Measurements from ENCODE around the gene FBXW10. TPM values are rescaled to one million over a fixed set of nuclear protein-coding genes. Genes with fewer than 3 reads are reported as not detected.
"Not testable (repeated sequence)": the region's sequence is repeated elsewhere in the genome, so short reads cannot be mapped to it uniquely, and the experiment has no call there.

Gene FBXW10
- total and polyA plus RNA-seq, 2 of the 4 experiments (the other 2 are of a cell fraction) = not detected

DNA sequence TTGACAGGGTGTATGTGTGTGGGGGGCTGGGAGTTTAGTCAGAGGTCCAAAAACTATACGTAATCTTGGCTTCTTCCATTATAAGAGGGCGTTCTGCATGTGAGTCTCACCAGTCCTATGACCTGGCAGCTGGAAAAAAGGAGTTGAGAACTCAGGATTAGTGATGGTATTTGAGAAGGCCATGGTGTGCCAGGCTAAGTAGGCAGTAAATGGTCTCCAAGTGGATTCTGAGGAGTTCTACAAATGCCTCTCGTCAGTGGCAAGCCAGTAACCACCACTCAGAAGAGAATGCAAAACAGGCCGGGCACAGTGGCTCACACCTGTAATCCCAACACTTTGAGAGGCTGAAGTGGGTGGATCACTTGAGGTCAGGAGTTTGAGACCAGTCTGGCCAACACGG is 21.2 kb upstream of the FBXW10 start:
- not testable (repeated sequence) for BruUV-seq (replicated peaks)
- no CpG with 5 or more reads among the region's 5 CpGs for WGBS, 2 experiments (ENCODE audit: extremely low coverage in 2 of 2, insufficient read length in 1 of 2)

DNA sequence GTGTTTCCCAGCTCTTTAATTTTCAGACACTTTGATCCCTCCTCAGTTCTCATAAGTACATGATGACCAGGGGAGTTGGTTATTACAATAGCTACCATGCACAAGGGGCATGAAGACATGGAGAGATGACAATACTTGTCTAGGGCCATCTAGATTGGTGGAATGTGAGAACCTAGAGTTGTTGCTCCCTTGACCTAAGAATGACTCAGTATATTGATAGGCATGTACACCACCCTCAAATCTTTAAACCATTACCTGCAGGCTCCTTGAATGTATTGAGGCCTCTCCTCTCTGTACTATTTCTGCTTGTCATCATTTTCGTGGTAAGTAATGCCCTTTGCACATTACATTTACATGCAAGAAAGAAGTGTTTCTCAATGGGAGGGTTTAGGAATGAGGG is 20.3 kb upstream of the FBXW10 start:
- H4K8ac ChIP-seq (ENCODE audit: low read depth in 2 of 2, low read length in 2 of 2); H4K20me1 ChIP-seq (ENCODE audit: insufficient read depth, low read length); H3K23ac ChIP-seq (ENCODE audit: low read depth, low read length); H3K14ac ChIP-seq (replicated peaks; ENCODE audit: low read depth, low read length); H3K4me3 ChIP-seq (ENCODE audit: insufficient read depth, low read depth, low read length); H2BK120ac ChIP-seq (ENCODE audit: low read depth, low read length); H3K27ac ChIP-seq (ENCODE audit: insufficient read depth, low read length); H3K27me3 ChIP-seq (ENCODE audit: control insufficient read depth, insufficient read depth, low read length); dilution Hi-C loops (cut with HindIII; ENCODE audit: low sequenced_read_pairs, unreplicated experiment); H2BK15ac ChIP-seq (ENCODE audit: low read depth, low read length); H3K4me2 ChIP-seq (ENCODE audit: low read depth, low read length); DNase-seq; BruUV-seq (replicated peaks); H4K91ac ChIP-seq (ENCODE audit: insufficient read depth, low read depth, low read length); H3K9me3 ChIP-seq (ENCODE audit: control insufficient read depth, insufficient read depth, low read length); CTCF ChIA-PET; POLR2A ChIA-PET (ENCODE audit: unreplicated experiment); H3K9ac ChIP-seq (ENCODE audit: low read depth, low read length); H2AK9ac ChIP-seq (replicated peaks; ENCODE audit: low read depth, low read length, poor library complexity); H3K18ac ChIP-seq (ENCODE audit: low read depth, low read length); H3K56ac ChIP-seq (ENCODE audit: extremely low read depth, insufficient read depth, low read length); intact Hi-C loops (cut with micrococcal nuclease); H3K4ac ChIP-seq (ENCODE audit: low read depth, low read length); H2BK5ac ChIP-seq (ENCODE audit: low read depth, low read length, poor library complexity, severe bottlenecking); H3K79me1 ChIP-seq (ENCODE audit: low read depth in 1 of 2, low read length in 2 of 2); H3K9me1 ChIP-seq (ENCODE audit: insufficient read depth, low read length); H3K36me3 ChIP-seq (ENCODE audit: control insufficient read depth, insufficient read depth, low read length); H4K5ac ChIP-seq (ENCODE audit: low read depth, low read length); ATAC-seq (ENCODE audit: low read depth); H3K4me1 ChIP-seq (ENCODE audit: control insufficient read depth, insufficient read depth, low read length); H2BK20ac ChIP-seq (ENCODE audit: low read depth, low read length); in situ Hi-C loops (cut with MboI; ENCODE audit: low sequenced_read_pairs); H2AFZ ChIP-seq (replicated peaks; ENCODE audit: low read length, poor library complexity); H2AK5ac ChIP-seq (ENCODE audit: low read depth, low read length): not testable (repeated sequence)
- no CpG with 5 or more reads among the region's 1 CpG for WGBS, 2 experiments (ENCODE audit: extremely low coverage in 2 of 2, insufficient read length in 1 of 2)

More for the DNA sequence above, 21.2 kb upstream of the FBXW10 start:
- POLR2A ChIA-PET (ENCODE audit: unreplicated experiment); H2AK5ac ChIP-seq (ENCODE audit: low read depth, low read length); H3K79me1 ChIP-seq (ENCODE audit: low read depth in 1 of 2, low read length in 2 of 2); in situ Hi-C loops (cut with MboI; ENCODE audit: low sequenced_read_pairs); H4K20me1 ChIP-seq (ENCODE audit: insufficient read depth, low read length); intact Hi-C loops (cut with micrococcal nuclease); H4K8ac ChIP-seq (ENCODE audit: low read depth in 2 of 2, low read length in 2 of 2); H4K91ac ChIP-seq (ENCODE audit: insufficient read depth, low read depth, low read length); H2BK120ac ChIP-seq (ENCODE audit: low read depth, low read length); H3K56ac ChIP-seq (ENCODE audit: extremely low read depth, insufficient read depth, low read length); H3K4ac ChIP-seq (ENCODE audit: low read depth, low read length); dilution Hi-C loops (cut with HindIII; ENCODE audit: low sequenced_read_pairs, unreplicated experiment); H3K4me2 ChIP-seq (ENCODE audit: low read depth, low read length); H2BK20ac ChIP-seq (ENCODE audit: low read depth, low read length); H3K27me3 ChIP-seq (ENCODE audit: control insufficient read depth, insufficient read depth, low read length); ATAC-seq (ENCODE audit: low read depth); H4K5ac ChIP-seq (ENCODE audit: low read depth, low read length); H2BK5ac ChIP-seq (ENCODE audit: low read depth, low read length, poor library complexity, severe bottlenecking); H3K23ac ChIP-seq (ENCODE audit: low read depth, low read length); H3K14ac ChIP-seq (replicated peaks; ENCODE audit: low read depth, low read length); H3K4me3 ChIP-seq (ENCODE audit: insufficient read depth, low read depth, low read length); H3K36me3 ChIP-seq (ENCODE audit: control insufficient read depth, insufficient read depth, low read length); H3K9me1 ChIP-seq (ENCODE audit: insufficient read depth, low read length); H3K9ac ChIP-seq (ENCODE audit: low read depth, low read length); H3K9me3 ChIP-seq (ENCODE audit: control insufficient read depth, insufficient read depth, low read length); H2AK9ac ChIP-seq (replicated peaks; ENCODE audit: low read depth, low read length, poor library complexity); CTCF ChIA-PET; H3K4me1 ChIP-seq (ENCODE audit: control insufficient read depth, insufficient read depth, low read length); H2AFZ ChIP-seq (replicated peaks; ENCODE audit: low read length, poor library complexity); H3K27ac ChIP-seq (ENCODE audit: insufficient read depth, low read length); H3K18ac ChIP-seq (ENCODE audit: low read depth, low read length); DNase-seq; H2BK15ac ChIP-seq (ENCODE audit: low read depth, low read length): not testable (repeated sequence)

Measured in IMR-90 (cell line).